GM12874 (cell line): Measurements from ENCODE around the gene ANO1.

Experiments used
- TF ChIP-seq, protein P1 (sequence below): IDR thresholded peaks from 2 replicates; pipeline ENCODE4 v1.5.1; 2011; ENCODE audit warnings: low read depth, mild to moderate bottlenecking, control low read depth, low read length, moderate library complexity; ENCODE audit not compliant: insufficient read depth

Gene ANO1

DNA sequence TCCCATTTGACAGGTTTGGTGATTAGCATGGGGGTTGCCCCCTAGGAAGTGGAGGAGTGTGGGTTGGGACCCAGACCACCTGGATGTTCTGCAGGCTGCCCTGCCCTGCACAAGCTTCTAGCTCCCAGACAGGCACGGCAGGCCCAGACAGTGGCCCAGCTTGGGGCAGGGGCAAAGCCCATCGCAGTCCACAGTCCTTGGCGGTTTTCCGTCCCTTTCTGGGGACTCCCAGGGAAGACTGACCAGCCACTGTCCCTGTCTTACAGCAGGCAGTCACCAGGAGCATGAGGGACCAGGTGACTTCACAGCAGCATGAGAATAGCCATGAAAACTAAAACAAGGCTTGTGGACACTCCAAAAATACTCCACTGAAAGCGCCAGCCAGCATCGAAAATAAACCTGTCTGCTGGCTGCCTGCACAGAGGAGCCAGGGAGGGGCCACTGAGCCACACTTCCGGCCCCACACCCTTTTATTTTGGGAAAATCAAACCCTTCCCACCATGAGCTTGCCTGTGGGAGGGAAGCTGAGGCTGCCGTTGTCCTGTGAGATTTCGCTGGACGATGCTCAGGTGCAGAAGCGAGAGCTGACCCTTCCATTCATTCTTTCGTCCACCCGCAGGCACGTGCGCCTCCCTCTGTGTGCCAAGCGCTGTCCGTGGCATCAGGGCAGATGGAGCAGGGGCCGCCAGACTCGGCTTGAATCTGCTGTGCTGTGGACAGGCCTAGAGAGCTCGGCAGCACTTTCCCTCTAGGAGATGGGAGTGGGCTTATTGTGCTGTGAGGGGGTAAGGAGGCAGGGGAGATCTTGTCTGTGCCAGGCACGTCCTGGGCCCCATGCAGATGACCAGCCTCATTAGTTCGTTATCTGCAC is 153.0 kb downstream of the ANO1 start:
- TF ChIP-seq, protein P1, sequence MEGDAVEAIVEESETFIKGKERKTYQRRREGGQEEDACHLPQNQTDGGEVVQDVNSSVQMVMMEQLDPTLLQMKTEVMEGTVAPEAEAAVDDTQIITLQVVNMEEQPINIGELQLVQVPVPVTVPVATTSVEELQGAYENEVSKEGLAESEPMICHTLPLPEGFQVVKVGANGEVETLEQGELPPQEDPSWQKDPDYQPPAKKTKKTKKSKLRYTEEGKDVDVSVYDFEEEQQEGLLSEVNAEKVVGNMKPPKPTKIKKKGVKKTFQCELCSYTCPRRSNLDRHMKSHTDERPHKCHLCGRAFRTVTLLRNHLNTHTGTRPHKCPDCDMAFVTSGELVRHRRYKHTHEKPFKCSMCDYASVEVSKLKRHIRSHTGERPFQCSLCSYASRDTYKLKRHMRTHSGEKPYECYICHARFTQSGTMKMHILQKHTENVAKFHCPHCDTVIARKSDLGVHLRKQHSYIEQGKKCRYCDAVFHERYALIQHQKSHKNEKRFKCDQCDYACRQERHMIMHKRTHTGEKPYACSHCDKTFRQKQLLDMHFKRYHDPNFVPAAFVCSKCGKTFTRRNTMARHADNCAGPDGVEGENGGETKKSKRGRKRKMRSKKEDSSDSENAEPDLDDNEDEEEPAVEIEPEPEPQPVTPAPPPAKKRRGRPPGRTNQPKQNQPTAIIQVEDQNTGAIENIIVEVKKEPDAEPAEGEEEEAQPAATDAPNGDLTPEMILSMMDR: no peak

DNA sequence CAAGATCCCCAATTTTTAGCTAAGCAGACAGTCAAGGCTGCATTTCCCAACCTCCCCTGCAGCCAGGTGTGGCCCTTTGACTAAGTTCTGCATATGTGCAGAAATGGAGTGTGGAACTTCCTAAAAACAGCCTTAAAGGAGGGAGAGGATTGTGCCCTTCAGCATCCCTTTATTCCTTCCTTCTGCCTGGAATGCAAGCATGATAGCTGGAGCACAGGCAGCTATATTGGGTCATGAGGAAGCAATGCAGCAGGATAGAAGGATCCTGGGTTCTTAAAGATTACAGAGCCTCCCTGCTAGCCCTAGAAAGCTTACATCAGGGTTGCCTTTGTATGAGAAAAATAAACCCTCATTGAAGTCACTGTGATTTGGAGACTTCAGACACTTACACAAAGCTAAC is 154.9 kb downstream of the ANO1 start:
- TF ChIP-seq, protein P1: no peak

DNA sequence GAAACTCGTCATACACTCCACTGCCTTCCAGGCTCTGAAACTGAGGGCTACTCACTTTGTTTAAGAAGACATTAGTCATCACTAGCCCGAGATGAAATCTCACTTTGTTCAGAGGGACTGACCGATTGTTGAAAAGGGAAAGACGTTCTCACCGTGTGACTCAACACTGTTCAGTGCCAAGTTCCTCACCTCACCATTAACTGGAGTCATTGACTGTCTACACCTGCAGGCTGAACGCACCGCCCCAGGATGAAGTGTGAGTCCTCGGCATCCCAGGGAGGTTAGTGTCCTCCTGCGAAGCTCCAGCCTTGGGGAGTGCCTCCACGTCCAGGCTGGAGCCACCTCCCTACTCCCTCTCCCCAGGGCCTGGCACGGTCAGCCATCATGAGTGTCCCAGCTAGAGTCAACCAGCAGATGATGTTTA is 155.4 kb downstream of the ANO1 start:
- TF ChIP-seq, protein P1: no peak

- TF ChIP-seq, protein P1: no peak
Observed at GRCh38 chr11:70233962-70234361, 155.8 kb downstream of the ANO1 start.
